GM21717 (cell line): ENCODE results near the gene IL1RL2.

Experiments used
- ATAC-seq: cut with Tn5 transposase; IDR thresholded peaks from one replicate; pipeline ENCODE4 v1.9.1; 2021; ENCODE audit warnings: mild to moderate bottlenecking, moderate library complexity; ENCODE audit not compliant: unreplicated experiment

The IL1RL2 gene

DNA sequence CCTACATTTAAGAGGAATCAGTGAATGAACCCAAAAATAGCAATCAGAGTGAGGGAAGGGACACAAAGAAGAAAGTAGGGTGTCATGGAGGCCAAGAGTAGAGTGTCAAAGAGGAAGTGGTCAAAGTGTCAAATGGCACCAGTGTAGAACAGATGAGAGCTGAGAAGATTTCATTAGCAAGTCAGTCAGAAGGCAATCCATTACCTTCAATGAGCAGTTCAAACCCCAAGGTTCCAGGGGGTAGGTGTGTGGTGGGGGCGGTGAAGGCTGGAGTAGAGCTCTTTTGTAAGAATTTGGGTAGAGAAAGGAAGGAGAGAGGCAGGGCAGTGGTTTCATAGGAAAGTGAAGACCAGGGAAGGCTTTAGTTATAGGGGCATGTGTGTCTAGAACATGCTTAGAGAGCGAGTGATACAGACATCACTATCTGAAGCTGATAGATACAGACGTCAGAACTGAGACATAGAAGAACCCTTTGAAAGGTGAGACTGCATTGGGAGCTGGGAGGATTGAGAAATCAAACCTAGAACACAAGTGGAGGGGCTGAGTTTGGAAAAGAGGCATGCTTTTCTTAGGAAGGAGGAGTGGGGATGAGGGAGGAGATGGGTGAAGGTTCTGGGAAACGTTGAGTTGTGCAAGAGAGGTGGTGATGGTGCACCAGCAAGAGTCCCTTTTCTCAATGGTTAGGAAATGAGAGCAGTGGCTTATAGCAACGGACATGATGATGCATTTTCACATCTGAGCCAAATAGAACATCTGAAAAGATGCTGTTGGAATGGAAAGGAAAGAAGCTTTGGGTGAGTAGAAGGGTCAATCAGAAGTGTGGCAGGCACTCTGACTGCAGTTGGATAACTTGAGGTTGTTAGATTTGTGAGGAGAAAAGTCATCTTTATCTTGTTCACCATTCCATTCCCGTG is 75.7 kb downstream of the IL1RL2 start:
- ATAC-seq, result no peak

DNA sequence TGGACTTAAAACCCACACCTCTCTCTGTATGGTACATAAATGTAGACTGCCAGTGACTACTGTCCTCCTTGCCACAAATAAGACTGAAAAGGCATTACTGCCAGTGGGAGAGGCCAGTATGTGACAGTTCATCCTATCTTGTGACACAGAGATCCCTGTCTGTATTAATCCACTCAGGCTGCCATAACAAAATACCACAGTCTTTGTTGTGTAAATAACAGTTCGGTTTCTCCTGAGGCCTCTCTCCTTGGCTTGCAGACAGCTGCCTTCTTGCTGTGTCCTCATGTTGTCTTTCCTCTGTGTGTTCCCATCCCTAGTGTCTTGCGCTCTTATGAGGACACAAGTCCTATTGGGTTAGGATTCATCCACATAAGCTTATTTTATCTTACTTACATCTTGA is 78.1 kb downstream of the IL1RL2 start:
- ATAC-seq, result no peak

DNA sequence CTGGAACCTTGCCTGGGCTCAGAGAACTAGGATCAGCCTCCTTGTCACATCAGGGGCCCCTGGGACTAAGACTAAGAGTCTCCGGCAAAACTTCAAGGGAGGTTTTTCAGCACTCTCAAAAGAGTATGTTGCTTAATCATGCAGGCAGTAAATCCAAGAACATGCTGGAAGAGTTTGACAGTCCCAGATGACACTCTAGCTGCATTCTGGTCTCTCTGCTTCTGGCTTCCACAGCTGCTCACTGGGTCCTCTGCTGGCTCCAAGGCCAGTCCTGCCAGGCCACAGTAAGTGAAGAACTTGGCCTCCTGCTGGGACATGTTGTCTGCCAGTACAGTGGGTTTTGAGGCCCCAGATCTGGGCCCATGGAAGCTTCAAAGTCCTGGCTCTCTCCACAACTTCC is 79.4 kb downstream of the IL1RL2 start:
- no peak for ATAC-seq

DNA sequence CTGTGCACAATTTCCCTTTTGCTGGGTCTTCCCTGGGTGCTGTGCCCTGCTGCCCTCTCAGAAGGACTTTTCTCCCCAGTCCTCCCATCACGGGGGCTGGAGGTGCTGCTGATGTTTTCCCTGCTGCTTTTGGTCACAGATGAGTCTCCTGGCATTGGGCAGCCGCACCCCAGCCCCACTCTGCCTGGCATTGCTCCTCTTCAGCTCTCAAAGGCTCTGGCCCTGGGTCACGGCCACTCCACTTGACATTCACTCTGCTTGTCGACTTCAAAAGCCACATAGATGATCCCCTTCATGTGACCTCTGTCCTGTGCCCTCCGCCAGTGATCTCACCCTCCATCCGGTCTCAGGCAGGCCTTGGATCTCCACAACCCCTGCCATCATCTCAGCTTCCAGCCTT is 81.0 kb downstream of the IL1RL2 start:
- ATAC-seq, result no peak

DNA sequence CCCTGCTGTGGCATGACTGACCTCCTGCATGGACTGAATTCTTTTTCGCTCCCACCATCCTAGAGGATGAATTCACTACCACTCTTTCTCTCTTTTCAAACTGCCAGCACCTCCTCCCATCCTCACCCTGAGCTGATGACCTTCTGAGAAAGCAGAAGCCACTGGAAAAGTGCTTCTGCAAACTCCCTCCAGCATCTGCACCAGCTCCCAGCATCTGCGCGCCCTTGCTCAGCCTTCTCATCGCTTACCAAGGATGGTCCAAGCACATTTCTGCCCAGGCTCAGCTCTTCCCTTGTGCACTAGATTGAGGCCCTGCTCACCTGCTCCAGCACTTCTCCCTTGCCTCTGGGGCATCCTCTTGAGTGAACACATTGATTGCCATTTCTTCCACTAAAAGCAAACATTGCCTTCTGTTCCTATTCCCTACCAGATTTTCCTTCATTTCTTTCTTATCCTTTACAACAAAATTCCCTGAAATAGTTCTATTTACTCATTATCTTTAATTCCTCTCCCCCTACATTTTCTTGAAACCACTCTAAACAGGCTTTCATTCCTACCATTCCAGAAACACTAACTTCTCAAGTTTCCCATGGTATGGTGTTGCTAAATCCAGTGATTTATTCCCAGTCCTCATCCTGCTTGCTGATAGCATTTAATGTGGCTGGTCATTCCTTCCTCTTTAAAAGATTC is 81.8 kb downstream of the IL1RL2 start:
- ATAC-seq, result no peak

DNA sequence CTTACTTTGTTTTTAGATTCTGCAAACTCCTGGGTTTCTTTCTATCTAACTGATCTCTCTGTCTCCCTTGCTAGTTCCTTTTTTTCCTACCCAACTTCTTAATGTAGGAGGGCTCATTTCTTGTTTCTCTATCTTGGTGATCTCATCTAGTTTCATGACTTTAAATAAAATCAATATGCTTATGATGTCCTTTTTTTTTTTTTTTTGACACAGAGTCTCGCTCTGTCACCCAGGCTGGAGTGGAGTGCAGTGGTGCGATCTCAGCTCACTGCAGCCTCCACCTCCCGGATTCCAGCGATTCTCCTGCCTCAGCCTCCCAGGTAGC is 82.3 kb downstream of the IL1RL2 start:
- no peak for ATAC-seq

DNA sequence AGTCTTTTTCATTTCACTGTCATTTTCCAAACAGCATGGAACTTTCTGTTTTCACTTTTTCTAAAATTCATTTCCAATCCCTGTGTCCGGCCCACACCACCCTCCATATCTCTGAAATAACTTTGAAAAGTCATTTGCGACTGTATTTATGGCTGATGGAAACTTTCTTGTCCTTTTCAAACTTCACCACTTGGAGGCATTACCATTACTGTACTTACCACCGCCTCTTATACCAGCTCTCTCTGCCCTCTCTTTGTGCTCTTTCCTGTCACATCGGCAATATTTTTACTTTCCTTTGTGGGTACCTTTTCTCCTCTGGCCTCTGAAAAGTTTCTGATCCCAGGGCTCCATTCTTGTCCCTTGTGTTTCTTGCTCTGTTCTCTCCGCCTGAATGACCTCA is 85.0 kb downstream of the IL1RL2 start:
- no peak for ATAC-seq

DNA sequence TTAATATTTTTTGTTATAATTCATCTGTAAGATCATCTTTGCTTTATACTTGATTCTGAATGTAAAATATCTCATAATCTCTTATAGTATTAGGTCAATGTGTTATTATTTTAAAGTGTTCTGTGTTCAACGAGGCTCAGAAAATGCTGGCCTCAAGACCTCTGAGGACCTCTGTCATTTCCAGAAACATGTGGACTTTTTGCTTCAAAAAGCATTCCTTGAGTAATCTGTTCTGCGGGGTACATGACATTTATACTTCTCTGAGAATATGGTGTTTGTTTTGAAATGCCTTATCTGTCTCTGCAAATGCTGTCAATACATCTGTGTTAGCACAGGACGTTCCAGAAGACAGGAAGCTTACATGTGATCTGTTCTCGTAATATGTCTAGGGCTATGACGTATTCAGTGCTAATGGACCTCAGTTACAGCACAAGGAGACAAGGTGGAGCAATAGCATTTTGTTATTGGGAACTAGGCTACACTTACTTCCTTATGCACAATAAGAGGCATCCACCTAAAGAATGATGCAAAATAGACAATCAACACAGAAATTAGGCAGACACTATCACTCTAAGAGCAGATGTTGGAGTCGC is 86.9 kb downstream of the IL1RL2 start:
- no peak for ATAC-seq

DNA sequence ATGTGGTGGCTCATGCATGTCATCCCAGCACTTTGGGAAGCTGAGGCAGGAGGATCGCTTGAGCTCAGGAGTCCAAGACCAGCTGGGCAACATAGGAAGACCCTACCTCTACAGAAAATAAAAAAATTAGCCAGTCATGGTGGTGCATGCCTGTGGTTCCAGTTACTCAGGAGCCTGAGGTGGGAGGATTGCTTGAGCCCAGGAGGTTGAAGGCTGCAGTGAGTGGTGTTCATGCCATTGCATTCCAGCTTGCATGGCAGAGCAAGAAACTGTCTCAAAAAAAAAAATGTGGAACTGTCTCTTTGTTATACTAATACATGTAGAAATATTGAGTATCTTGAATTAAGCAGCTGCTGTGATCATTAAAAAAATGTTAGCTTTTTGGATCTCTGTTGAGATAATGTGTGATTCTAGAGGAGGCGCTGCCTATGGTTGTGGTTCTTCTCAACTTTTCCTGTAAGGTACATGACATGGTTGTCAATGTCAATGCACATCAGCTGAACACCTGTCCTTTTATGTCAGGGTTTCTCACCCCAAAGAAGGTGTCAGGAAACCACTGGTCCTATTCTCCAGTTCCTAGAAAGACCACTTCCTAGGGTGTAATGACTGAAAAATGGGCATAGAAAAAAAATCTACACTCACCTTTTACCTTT is 89.9 kb downstream of the IL1RL2 start:
- ATAC-seq, result no peak

DNA sequence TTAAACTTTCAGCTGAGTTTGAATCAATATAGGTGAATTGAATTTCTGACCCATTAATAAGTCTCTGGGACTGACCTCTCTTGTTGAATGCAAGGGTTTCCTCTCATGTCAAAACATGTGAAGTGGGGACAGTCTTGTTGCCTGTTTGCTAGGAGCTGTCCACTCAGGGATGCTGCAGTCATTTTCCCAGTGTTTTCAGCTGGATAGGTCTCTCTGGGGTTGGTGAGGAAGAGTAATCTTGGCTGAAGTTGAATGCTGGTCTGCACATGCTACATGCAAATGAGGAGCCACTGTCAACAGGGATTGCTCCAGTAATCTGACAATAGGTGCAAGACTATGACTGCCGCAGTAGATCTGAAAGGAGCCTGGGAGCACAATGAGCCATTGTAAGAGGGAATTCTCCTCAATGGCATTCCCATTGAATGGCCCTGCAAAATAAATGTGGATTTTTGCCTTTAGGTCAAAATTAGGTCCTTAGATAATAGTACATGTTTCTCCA is 90.4 kb downstream of the IL1RL2 start:
- no peak for ATAC-seq

DNA sequence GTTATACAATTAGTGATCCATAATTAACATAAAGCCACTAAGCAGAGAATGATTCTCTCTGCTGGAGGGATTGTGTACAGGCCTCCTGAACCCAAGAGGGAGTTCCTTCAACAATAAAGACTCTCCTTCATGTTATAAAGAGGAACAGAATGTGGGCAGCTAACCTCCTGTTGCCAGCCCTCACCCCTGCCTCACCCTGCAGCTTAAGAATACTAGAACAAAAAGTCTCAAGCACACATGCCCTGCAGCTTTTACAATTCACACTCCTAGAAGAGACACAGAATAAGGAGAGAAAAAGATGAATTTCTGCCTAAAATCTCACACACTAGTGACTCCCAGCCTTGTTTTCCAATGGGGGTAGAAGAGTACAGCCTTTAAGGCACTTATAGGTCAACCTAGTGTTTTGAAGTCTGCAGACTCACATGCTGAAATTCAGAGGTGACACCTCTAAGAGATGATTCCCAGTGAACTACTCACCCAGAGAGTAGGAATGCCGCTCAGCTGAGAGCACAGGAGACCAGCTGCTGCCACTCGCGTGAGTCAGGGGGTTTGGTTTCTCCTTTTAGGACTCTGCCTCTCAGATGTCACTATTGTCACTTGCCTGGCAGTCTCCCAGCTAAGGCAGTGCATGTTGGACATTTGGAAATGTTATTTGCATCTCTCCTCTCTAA is 92.0 kb downstream of the IL1RL2 start:
- no peak for ATAC-seq

DNA sequence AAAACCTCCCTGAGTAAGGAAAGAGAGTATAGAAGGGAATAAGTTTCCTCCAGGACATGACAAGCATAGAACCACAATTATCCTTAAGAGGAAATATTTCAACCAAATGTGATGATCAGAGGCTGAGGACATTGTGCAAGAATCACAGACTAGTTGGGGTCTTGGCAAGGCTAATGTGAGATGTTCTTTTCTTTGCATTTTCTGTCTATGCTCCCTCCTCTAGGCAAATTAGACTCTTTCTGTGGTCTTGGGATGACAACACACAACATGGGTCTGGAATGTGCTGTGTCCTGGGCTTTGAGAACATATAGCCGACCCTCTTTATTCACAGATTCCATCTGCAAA is 92.5 kb downstream of the IL1RL2 start:
- no peak for ATAC-seq

DNA sequence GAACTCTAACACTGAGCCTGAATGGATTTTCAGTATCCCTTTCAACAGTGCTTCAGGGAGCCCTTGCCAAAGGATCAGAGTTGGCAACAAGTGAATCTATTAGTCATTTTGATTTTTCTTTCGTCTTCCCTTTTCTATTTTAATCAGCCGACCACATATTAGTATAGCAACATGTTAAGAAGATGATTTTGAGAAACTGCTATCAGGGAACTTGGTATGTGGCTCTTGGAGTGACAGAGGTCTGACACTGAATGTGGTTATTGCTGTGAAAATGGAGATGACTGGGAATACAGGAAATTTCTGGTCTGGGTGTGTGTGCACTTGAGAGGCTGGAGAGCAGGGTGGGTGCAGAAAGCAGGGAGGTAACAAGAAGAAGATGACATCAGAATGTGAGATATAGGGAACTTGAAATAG is 95.9 kb downstream of the IL1RL2 start:
- no peak for ATAC-seq

DNA sequence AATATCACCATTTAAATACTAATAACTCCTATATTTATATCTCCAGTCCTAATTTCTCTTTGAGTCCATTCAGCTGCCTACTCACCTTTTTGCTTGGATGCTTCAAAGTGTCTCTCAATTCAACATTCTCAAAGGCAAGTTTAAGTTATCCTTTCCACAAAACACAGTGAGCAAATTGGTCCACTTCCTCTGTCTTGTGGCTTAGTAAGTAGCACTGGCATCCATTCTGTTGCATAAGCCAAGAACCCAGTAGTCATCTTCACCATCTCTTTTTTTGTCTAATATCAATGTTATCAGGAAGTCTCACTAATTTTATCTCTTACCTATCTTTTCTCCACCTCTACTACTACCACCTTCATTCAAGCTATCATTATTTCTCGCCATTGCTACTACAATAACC is 97.2 kb downstream of the IL1RL2 start:
- ATAC-seq, result no peak

DNA sequence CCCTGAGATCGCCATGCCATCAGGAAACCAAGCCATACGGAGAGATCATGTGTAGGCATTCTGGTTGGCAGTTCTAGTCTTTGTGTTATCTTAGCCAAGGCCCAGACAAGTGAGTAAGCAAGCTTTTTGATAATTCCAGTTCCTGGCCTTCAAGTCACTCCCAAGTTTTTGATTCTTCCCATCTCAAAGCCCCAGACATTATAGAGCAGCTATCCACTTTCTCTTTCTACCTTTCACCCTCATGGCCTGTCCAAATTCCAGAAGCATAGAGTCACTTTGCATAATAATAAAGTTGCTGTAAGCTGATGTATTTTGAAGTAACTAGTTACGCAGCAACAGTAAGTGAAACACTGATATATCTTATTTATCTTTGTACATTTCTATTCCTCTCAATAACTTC is 97.8 kb downstream of the IL1RL2 start:
- ATAC-seq, result no peak

DNA sequence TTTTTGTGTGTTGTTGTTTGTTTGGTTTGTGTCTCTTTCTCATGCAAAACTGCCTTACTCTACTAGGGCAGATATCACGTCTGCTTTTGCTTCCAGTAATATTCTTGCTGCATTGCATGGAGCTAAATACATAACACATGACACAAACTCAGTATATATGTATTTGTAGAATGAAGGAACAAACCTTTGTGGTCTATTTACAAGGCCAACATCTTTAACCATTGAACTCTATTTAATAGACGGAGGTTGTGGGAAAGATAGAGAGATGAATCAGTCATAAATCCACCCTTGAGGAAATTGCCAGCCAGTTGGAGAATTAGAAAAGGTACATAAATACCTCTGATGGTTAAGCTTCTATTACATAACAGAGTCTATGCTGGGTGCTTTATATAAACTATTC is 98.5 kb downstream of the IL1RL2 start:
- ATAC-seq, result no peak

DNA sequence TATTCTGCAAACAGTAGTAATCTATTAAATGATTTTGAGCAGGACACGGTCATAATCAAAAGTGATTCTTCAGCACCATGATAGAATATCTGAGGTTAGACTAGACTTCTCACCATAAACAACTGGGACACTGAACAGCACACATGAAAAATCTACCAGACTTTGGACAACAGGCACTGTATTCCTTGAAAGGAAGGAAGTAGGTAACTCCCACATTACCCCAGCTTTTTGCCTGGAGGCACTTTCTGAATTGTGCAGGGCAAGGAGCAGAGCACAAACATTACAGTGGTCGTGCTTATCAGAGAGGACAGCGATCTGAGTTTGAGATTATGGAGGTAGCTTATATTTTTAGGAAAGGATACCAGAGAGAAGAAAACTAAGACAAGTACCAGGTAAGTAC is 99.2 kb downstream of the IL1RL2 start:
- ATAC-seq, result no peak

DNA sequence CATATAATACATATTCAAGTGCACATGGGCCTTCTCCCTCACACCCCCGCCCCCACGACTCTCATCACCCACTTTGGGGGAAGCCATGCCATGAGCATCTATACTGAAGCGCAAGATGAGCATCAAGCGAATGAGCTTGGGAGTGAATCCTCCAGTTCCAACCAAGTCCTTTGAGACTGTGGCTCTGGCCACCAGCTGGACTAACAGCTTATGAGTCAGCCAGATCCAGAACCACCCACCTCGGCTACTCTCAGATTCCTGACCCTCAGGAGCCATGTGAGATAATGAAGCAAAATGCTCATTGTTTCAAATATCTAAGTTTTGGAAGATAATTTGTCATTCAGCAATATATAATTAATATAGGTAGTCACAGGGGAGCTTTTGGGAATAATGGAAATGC is 102.3 kb downstream of the IL1RL2 start:
- no peak for ATAC-seq
